ENCODE results near the gene COL15A1.

Gene COL15A1

DNA sequence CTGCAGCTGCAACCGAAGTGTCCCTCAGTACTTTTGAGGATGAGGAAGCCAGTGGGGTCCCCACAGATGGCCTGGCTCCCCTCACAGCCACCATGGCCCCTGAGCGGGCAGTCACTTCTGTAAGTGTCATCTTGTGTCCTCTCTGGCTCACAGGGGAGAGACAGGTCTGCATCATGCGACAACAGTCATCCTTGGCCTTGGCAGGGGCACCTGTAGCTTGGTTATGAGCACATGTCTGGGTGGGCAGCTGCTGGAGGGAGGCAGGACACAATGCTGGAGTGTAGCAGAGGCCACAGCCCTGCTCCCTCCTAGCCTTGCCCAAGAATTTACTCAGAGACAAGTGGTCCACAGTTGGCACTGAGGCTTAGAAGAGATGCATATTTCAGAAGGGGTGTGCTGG is 71.7 kb downstream of the COL15A1 start:
- DNase-seq = no peak

DNA sequence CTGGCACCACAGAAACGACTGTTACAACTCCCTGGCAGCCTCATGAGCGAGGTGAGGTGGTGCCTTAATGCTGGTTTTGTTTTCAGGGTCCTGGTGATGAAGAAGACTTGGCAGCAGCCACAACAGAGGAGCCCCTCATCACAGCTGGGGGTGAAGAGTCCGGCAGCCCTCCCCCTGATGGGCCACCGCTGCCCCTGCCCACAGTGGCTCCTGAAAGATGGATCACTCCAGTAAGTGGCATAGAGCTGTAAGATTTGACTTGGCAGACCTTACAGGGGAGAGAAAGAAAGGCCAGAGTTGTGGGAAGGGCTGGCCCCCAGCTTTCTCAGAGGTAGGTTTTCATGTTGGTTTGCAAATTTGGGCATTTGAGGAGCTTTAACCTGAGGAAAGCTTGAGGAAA is 72.2 kb downstream of the COL15A1 start:
- DNase-seq = no peak

DNA sequence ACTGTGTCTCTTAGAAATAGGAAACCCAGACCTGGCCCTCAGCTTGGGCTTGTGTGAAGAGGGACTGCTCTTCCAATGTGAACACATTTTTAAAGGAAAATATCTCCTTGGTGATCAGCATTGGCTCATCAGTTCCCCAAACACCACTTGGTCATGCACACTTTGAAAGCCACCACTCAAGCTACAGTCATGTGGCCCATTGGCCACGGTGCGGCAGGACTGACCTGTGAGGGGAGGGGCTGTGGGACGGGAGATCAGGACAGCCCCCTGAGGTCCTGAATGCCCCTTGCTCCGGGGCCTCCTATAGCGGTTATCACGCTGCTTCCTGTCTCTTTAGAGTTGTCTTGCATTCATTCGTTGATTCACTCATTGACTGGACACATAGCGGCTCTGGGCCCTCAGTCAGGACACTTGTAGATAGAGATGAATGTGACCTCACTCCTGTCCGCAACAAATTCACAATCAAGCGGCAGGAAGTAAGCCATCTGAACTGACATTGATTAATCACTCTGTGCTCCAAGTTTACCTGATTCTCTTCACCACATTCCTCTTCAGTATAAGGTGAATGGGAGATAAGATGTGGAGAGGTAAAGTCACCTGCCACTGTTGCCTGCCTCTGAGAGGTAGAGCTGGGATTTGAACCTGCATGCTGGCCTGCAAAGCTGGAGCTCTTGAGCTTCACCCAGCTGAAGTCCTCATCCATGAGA is 73.1 kb downstream of the COL15A1 start:
- DNase-seq = no peak

DNA sequence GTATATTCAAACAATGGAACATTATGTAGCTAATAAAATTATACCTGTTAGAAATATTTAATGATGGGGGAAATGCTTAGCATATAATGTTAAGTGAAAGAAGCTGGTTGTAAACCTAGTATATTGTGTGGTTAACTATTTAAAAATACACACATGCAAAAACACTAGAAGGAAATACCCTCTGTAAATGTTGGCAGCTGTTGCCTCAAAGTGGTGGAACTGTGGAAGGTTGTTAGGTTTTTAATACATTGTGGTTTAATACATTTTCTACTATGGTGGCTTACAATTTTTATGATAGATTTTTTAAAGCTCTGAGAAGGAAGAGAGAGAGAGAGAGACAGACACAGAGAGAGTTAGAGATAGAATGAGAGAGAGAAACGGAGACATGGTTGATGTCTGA is 74.9 kb downstream of the COL15A1 start:
- DNase-seq = no peak

DNA sequence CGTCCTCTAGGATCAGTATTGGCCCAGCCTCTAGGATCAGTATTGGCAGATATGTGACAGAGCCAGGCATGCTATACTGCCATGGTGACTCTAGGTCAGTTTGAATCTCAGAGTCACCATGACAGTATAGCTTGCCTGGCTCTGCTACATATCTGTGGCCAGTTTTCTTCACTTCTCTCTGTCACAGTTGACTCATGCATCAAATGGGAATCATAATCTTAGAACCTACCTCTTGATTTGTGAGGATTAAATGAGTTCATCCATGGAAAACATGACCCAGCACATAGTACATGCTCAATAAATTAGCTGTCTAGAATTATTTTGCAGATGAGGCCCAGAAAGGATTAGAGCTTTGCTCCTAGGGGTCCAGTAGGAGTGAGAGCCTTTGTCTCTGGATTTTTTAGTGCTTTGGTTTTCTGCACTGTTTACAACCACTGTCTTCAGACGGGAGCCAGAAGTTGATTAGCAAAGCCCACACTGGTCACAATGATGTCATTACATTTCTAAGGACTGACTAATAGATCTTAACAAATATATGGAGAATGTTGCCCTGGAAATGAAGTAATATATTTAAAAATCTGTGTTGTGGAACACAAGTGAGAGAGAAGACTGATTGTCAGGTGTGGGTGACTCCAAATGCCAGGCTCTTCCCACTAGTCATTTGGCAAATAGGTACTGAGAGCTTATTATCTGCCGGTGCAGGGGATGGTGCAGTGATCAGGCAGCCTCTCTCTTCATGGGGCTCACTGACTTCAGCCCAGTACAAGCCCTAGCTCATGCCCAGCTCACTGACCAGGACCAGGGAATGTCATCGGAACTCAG is 76.0 kb downstream of the COL15A1 start:
- DNase-seq = no peak

DNA sequence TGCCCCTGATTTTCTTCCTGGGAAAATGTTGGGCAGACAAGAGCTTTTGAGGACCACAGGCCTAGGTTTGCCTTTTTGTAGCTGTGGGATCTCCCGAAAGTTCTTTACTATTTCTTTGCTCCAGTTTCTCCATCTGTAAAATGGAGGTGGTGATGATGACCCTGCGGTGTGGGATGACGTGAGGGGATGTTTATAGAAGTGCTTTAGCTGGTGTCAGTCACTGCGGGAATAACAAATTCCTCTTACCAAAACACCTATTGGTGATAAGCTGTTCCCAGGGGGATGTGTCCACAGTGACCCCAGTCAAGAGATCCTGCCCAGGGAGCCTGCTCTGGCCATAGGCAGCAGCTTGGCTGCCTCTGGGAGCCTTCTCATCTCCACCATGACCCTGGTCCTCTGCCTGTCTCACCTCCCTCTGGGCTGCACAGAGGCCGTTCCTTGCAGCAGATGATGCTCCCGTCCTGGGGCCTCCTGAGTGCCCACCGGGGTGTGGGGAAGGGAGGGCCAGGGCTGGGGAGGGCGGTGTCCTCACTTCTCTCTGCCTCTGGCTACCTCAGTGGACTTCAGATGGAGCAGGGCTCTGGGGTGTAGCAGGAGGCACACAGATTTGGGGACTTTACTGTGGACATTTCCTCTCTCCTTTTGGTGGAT is 77.2 kb downstream of the COL15A1 start:
- DNase-seq = no peak

DNA sequence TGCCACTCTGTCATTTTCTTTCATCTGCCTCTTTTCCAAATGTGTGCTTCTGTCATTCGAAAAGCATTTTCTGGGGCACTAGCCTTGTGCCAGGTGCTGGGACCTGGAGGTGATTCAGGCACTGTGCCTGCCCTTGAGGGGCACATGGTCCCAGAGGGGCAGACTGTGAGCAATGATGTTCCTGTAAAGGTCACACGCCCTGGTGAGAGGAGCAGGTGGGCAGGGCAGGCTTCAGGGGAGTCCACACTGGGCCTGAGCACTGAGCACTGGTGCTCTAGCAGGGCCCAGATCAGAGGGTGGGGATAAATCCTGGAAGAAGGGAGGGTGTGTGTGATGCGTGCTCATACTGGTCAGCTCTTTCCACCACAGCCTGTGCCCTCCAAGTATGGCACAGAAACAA is 77.8 kb downstream of the COL15A1 start:
- no peak for DNase-seq

DNA sequence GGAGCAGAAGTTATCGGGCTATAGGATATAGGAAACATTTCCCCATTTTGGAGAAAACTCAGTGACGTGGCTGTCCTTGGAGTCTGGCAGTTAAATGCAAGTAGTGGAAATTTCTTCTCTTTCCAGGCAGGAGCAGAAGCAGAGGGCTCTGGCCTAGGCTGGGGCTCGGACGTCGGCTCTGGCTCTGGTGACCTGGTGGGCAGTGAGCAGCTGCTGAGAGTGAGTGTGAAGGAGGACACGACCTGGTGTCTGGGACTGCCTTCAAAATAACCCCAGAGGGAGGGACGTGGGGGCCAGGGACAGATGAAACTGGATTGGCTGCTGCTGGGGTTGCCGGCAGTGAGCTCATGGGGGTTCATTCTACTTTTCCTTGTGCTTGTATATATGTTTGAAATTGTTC is 79.5 kb downstream of the COL15A1 start:
- DNase-seq = no peak

DNA sequence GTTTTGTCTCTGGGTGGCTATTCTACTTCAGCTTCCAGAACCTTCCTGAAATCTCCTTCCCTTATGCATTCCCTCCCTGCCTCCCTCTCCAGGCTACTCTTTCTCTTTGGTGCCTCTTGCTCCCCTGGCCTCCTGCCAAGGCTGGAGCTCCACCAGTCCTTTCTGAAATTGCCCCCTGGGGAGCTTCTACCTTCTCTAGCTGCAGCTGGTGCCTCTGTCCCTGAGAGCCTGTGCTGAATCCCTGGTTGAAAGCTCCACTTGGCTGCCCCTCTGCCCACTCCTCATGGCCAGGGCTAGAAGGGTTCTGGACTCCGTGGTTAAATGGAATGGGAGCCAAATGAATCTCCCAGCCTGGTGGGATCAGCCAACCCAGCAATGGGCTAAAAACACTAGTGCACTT is 80.1 kb downstream of the COL15A1 start:
- DNase-seq = no peak

DNA sequence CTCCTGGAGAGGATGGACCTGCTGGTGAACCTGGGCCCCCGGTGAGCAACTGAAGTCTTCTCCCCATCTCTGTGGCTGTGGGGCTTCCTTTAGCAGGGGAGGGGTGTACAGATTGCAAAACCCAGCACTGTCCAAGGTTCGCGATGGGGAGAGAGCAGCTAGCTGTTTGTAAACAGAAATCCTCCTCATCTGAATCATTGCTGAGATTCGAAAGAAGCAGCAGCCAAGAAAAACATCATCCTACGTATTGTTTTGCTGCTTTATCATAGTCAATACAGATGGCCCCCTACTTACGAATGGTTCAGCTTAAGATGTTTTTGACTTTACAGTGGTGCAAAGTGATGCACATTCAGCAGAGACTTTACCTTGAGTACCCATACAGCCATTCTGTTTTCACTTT is 81.3 kb downstream of the COL15A1 start:
- DNase-seq = no peak

DNA sequence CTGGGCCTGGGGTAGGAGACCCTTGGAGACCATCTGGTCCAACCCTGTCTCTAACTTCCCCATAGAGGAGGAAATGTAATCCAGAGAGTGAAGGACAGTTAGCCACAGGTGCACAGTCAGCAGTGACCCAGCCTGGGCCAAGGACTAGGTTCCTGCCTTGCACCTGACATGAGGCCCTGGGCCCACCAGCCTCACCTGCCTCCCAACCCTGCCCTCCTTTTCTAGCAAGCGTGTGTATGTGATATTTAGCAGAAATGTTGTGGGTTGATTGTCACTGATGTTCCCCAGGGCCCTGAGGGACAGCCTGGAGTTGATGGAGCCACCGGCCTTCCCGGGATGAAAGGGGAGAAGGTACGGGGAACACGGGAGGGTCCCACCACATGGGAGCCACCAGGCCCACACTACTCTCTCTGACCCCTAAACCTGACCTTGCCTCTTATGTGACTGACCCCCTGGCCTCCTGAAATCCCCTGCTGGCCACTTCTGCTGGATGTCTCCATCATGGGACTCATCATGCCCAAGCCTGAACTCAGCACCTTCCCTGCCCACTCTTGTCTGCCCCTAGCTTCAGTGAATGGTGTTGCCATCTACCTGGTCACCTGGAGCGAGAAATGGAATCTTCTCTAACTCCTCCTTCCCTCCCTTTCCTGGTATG is 82.0 kb downstream of the COL15A1 start:
- no peak for DNase-seq

DNA sequence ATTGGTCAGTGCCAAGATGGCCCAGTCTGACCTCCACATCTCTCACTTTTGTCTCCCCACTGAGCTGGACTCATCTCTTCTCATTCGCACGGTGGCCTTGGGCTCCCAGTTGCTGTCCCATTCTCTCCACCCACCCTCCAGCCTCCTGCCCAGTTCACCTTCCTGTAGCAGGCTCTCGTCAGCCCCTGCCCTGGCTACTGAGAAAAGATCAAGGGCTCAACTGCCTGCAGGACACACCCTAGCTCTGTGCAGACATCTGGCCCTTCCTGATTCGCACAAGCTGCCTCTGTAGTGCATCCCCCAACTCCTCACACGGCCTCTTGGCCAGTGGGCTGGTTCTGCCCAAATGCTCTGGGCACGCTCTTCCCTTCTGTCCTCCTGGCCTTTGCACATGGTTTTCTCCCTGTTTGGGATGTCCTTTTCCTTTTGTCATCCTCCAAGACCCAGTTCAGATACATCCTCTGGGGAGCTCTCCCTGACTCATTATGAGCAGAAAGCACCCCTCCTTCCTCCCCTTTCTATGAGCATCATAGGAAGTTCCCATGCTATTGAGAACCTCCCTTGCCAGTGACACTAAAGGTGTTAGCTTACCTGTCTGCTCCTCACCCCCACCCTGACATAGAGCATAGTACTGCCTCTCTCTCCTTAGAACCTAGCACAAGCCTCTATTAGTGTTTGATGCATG is 82.7 kb downstream of the COL15A1 start:
- DNase-seq = no peak

DNA sequence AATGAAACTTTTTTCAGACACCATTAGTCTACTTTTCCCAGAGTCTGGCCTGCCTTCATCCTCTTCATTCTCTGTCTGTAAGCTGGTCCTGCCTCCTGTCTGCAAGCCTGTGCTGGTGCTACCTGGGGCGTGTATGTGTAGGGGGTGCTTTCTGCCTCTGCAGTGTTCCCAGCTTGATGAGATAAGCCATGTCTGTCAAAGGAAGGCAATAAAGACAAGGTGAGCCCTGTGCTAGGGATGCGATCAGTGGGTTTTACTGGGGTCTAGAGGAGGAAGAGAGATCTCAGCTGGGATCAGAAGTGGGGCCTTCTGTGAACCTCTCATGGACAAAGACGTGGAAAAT is 83.2 kb downstream of the COL15A1 start:
- DNase-seq = no peak

DNA sequence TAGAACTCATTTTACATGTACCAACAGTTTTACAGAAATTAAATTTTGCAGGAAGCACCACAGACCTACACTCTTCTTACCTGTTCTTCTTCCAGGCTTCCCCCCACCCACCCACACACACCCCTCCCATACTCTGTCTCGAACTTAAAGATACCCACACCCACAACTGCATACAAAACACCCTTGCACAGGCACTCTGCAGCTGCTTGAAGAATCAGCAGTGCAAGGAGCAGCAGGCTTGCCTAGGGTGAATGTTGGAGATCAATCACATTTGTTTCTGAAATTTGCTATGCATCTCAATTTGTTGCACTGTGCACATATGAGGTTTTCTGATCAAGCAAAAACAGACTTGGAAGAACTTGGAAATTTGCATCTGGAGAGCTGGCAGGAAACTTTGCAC is 83.7 kb downstream of the COL15A1 start:
- DNase-seq = no peak

DNA sequence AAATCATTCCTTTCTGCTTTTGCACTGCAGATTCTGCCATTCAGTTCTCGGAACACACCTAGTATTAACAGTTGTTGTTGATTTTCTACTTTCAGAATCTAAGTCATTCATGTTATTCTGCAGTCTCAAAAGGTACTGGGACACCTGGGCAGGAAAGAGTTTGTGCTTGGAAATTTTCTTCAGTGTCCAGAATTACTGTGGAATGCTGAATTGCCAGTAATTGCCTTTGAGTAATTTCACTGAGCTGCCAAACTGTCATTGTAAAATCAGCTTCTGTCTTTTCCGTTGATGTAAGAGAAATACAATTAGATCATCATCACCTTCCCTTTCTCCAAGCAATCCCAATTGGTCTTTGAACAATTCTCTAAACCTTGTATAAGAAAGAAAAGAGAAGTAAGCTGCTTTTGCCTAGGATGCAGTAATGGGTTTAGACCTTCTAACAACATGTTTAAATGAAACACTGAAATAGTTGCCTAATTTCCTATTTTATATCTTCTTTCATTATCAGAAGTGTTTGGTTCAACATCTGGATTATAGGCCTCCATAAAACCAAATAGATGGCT is 85.5 kb downstream of the COL15A1 start:
- DNase-seq = no peak

DNA sequence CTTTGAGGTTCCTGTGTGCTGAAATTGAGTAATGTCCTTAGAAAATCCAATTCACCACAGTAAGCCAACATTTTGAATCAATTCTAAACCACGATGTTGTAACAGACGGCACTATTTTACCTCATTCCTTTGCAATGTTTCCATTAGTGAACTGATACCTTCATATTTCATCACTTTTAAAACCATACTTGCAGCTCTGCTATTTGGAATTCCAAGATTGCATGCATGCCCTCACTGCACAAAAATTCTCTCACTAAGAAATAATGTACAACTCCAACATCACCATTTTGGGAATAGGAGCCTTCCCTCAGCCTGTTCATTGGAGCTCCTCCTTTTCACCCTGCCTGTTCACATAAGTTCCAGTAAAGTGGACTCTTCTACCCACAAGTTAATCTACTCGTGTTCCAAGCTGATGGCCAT is 86.4 kb downstream of the COL15A1 start:
- DNase-seq = no peak

DNA sequence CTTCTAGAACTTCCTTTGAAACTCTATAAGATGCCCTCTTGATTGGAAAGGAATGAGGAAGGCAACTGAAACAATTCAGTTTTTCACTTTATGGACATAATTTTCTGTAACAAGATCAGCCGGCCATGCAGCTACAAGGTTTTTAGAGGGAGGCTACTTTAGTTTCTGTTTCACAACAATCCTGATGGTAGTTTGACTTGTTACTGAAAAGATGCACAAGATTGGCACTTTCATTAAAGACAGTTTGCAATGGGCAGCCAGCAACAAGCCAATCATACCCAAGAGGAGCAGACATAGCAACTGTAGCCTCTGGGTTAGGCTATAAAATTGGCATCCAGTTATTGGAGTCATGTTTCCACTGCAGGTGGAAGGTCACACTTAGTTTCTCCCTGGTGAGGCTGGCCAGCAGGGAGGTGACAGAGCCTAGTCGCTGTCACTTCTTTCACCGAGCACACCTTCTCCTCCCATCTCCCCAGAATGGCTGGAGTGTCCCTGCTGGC is 87.0 kb downstream of the COL15A1 start:
- no peak for DNase-seq

DNA sequence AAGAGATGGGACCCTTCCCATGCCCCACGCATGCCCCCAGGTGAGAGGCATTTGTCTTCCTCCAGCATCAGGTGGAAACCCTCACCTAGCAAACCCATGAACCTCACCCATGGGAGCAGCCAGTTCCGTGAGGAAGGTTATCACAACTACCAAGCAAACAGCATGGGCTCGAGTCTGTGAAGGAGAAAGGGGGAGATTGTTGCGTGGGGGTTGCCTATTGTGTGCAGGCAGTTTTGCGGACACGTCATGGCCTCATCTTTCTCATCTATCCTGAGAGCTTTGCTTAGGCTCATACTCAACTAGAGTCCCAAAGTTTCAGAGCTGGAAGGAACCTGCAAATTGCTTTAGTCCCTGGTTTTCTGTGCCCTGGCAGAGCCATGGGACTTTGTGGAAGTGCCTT is 87.6 kb downstream of the COL15A1 start:
- DNase-seq = no peak

DNA sequence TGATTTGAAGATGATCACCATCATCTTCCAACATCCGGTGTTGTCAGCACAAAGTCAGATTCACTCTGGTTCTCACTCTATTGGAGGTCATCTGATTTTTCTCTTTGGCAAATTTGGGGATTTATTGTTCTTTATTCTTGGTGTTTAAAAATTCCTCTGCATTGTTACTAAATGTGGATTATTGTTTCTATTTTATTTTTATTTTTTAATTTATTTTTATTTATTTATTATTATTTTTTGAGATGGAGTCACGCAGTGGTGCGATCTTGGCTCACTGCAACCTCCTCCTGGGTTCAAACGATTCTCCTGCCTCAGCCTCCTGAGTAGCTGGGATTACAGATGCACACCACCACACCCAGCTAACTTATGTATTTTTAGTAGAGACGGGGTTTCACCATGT is 88.3 kb downstream of the COL15A1 start:
- no peak for DNase-seq

DNA sequence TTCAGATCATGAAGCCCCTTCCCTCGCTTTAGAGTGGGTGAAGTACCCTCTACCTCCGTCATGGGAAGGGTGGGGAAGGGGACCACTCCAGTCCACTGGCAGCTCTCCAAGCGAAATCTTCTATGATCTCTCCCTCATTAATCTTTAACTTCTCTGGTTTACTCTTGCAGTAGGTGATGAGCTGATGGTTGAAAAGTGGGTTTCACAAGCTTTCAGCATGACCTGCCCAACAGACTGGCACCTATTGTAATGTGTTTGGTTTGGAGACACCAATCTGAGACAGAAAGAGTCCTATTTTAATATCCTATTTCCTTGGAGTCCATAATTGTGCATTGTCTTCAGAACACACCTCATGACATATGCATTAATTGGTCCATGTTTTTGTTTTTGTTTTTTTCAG is 90.4 kb downstream of the COL15A1 start:
- no peak for DNase-seq

DNA sequence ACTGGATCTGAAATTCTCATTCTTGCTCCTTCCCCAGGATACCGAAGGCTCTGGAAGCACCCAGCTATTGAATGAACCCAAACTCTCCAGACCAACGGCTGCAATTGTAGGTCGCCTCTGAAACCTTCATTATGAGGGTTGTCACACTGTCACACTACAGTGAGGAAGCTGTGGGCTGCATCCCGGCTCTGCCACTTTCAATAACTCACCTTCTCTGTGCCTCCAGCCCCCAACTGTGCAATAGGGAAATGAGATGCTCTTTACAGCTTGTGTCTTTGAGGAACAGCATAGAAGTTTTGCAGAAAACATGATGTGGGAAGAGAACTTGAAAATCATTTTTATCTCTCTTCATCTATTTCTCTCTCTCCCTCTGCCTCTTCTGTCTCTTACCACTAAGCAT is 91.6 kb downstream of the COL15A1 start:
- no peak for DNase-seq

All from right kidney (tissue), 1 donor.